ENCODE data around the gene SEMA5B.

- no peak for TF ChIP-seq CTCF (IDR thresholded peaks at IDR 0.05)
- TF ChIP-seq EP300 (IDR thresholded peaks at IDR 0.05), result no peak
- TF ChIP-seq POLR2A (IDR thresholded peaks at IDR 0.05), result no peak
- TF ChIP-seq POLR2AphosphoS5 (IDR thresholded peaks at IDR 0.05), result no peak
Measured at GRCh38 chr3:123070510-123070909, 42.9 kb upstream of the SEMA5B start.
